ENCODE measurements around the gene RPL15.

- TF ChIP-seq POLR2A (IDR thresholded peaks at IDR 0.05) (no peak), CTCF (IDR thresholded peaks at IDR 0.05 in 4 of 5, conservative IDR thresholded peaks at IDR 0.05 in 1 of 5) (no peak)
These were observed 4.2 kb downstream of the RPL15 start for GRCh38 chr3:23921052-23921511.
